Vagina (tissue), 2 donors: Measurements from ENCODE around the gene PRR5L. TPM values are rescaled to one million over a fixed set of nuclear protein-coding genes. Genes with fewer than 3 reads are reported as not detected.

Experiments used
- DNase-seq, 2 donors: peaks; one replicate each; pipeline ENCODE4 v3.0.0-alpha.2; 2017; ENCODE audit errors: extremely low spot score in 2 of 2
- H3K27ac ChIP-seq: fragments of 200-600 bp; sonication (generic); one replicate; pipeline ENCODE4 v1.5.1; 2019
- H3K27me3 ChIP-seq: fragments of 200-600 bp; sonication (generic); one replicate; pipeline ENCODE4 v1.5.1; 2019
- H3K36me3 ChIP-seq, 2 donors: fragments of 200-600 bp; sonication (generic); one replicate each; pipeline ENCODE4 v1.5.1; 2017 to 2019
- H3K4me1 ChIP-seq: fragments of 200-600 bp; sonication (generic); one replicate; pipeline ENCODE4 v1.5.1; 2019
- H3K4me3 ChIP-seq, 2 donors: fragments of 200-600 bp; sonication (generic); 1 replicate in 1 of 2; 2 replicates in 1 of 2; pipeline ENCODE4 v1.5.1; 2016 to 2019
- H3K9me3 ChIP-seq: fragments of 200-600 bp; sonication (generic); one replicate; pipeline ENCODE4 v1.5.1; 2019
- POLR2A ChIP-seq, 2 donors: fragments of 450-650 bp; IDR thresholded peaks; one replicate each; pipeline ENCODE4 v1.6.1; 2017; ENCODE audit warnings: antibody characterized with exemption in 2 of 2, mild to moderate bottlenecking in 2 of 2, moderate library complexity in 2 of 2
- POLR2AphosphoS5 ChIP-seq, 2 donors: sonication (generic); formaldehyde crosslinking; IDR thresholded peaks; one replicate each; pipeline ENCODE4 v1.9.0; 2017; ENCODE audit warnings: antibody characterized with exemption in 2 of 2, mild to moderate bottlenecking in 2 of 2, low read depth in 1 of 2; ENCODE audit not compliant: insufficient read depth in 1 of 2
- intact Hi-C: fragments of 100-400 bp; cut with DNase I; formaldehyde crosslinking; loops from one replicate; pipeline ENCODE4 v1.15.1; 2023
- total RNA-seq: library from RNA; depleted of rRNA; stranded (reverse); fragments of >200 nt; gene quantifications from one replicate; pipeline ENCODE4 v1.2.3, GENCODE V29; 2016
- TF ChIP-seq, protein P1 (sequence below), 3 experiments: fragments of 450-650 bp in 2 of 3; fragments of 200-600 bp in 1 of 3; sonication (generic) in 1 of 3; IDR thresholded peaks; one replicate each; pipeline ENCODE4 v1.5.1; 2017 to 2019; ENCODE audit warnings: antibody characterized with exemption in 3 of 3, mild to moderate bottlenecking in 2 of 3, moderate library complexity in 2 of 3

PRR5L gene
- total RNA-seq, 1 donor from 2014 or later = 27.5 TPM

DNA sequence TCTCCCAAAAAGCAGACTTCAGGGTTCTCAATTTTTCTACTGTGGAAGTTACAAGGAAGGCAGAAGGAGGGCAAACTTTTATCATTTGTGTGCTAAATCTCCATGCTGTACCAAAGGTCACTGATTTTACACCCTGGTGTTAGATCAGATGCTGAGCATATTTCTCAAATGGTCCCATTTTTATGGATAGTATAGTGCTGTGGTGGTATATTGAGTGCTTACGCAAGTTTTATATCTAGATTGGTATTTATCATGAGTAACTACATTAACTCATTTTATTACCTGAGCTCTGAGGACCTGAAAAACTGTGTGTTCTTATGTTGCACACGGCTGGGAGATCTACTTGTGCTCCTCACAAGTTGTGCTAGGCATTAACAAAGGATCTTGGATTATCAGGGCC, 75.1 kb downstream of the PRR5L start:
- no peaks in the 10 kb centered on the region for H3K4me1 ChIP-seq
- H3K27ac ChIP-seq = no peak overlapping the region
- H3K27me3 ChIP-seq = no peaks in the 10 kb centered on the region
- H3K4me3 ChIP-seq = no peak overlapping the region
- no peak for TF ChIP-seq POLR2AphosphoS5 (IDR thresholded peaks at IDR 0.05; ENCODE audit: insufficient read depth in 1 of 2, low read depth in 1 of 2)
- TF ChIP-seq POLR2A (IDR thresholded peaks at IDR 0.05) = no peak
- TF ChIP-seq, protein P1, sequence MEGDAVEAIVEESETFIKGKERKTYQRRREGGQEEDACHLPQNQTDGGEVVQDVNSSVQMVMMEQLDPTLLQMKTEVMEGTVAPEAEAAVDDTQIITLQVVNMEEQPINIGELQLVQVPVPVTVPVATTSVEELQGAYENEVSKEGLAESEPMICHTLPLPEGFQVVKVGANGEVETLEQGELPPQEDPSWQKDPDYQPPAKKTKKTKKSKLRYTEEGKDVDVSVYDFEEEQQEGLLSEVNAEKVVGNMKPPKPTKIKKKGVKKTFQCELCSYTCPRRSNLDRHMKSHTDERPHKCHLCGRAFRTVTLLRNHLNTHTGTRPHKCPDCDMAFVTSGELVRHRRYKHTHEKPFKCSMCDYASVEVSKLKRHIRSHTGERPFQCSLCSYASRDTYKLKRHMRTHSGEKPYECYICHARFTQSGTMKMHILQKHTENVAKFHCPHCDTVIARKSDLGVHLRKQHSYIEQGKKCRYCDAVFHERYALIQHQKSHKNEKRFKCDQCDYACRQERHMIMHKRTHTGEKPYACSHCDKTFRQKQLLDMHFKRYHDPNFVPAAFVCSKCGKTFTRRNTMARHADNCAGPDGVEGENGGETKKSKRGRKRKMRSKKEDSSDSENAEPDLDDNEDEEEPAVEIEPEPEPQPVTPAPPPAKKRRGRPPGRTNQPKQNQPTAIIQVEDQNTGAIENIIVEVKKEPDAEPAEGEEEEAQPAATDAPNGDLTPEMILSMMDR (IDR thresholded peaks at IDR 0.05) = no peak
- no peaks in the 10 kb centered on the region for H3K9me3 ChIP-seq
- intact Hi-C loops = no loop called here
- no peak for DNase-seq
- no peaks in the 10 kb centered on the region for H3K36me3 ChIP-seq

DNA sequence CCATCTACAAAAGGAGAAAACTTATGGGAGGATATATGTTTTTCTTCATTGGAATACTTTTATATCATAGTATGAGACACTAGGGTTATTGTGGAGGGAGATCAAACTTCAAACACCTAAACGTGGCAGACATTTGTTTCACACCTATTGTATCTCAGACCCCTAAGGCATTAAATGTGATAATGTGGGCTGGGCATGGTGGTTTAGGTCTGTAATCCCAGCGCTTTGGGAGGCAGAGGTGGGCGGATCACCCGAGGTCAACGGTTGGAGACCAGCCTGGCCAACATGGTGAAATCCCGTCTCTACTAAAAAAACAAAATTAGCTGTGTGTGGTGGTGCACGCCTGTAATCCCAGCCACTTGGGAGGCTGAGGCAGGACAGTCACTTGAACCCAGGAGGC, 75.5 kb downstream of the PRR5L start:
- Histone ChIP-seq H3K4me3 (no peak overlapping the region), H3K27ac (peak overlapping the region; percentile 42), H3K36me3 (no peaks in the 10 kb centered on the region), H3K4me1 (peaks cover 3% of the 10 kb centered on the region), H3K9me3 (no peaks in the 10 kb centered on the region), H3K27me3 (no peaks in the 10 kb centered on the region)
- intact Hi-C loops = no loop called here
- TF ChIP-seq, protein P1 (IDR thresholded peaks at IDR 0.05) = no peak
- TF ChIP-seq POLR2AphosphoS5 (IDR thresholded peaks at IDR 0.05; ENCODE audit: insufficient read depth in 1 of 2, low read depth in 1 of 2) = no peak
- DNase-seq = no peak

DNA sequence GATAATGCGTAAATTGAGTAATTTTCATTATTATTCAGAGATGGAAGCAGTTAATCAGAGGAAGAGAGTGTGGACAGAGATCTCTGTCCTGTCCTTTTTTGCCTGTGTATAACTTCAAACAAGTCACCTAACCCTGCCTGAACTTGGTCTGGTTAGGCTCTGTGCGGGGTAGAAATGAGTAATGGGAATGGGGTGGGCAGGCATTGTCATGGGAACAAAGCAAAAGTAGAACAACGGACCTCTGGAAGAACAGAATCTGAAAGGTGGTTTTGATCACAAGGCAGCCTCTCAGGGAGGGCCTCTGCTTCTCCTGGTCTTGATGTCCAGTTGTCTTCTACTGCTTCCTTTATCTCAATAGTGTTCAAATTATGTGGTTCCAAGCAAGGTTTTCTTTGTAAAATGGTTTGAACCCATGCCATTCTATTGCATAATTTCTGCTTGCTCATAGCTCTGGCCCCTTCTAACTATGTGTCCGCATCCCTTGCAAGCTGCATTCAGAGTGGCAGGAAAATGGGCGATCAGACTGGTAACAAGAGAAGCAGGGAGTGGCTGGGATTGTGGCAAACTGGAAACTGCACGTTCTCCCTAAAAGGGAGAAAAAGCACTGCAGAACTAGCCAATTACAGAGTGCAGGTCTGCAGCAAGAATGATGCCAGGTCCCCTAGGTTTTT, 76.1 kb downstream of the PRR5L start:
- intact Hi-C loops = loop anchor here (2.0 kb wide), 1 partner anchor 57 kb away; no protein-coding TSS in a partner anchor
- TF ChIP-seq POLR2AphosphoS5 (IDR thresholded peaks at IDR 0.05; ENCODE audit: insufficient read depth in 1 of 2, low read depth in 1 of 2) (no peak), POLR2A (IDR thresholded peaks at IDR 0.05) (no peak)
- TF ChIP-seq, protein P1 (IDR thresholded peaks at IDR 0.05) = no peak
- peaks cover 6% of the 10 kb centered on the region for H3K4me1 ChIP-seq
- no peaks in the 10 kb centered on the region for H3K36me3 ChIP-seq
- H3K27ac ChIP-seq = peak overlapping the region; percentile 42
- H3K27me3 ChIP-seq = no peaks in the 10 kb centered on the region
- H3K9me3 ChIP-seq = no peaks in the 10 kb centered on the region
- no peak overlapping the region for H3K4me3 ChIP-seq
- DNase-seq = no peak

DNA sequence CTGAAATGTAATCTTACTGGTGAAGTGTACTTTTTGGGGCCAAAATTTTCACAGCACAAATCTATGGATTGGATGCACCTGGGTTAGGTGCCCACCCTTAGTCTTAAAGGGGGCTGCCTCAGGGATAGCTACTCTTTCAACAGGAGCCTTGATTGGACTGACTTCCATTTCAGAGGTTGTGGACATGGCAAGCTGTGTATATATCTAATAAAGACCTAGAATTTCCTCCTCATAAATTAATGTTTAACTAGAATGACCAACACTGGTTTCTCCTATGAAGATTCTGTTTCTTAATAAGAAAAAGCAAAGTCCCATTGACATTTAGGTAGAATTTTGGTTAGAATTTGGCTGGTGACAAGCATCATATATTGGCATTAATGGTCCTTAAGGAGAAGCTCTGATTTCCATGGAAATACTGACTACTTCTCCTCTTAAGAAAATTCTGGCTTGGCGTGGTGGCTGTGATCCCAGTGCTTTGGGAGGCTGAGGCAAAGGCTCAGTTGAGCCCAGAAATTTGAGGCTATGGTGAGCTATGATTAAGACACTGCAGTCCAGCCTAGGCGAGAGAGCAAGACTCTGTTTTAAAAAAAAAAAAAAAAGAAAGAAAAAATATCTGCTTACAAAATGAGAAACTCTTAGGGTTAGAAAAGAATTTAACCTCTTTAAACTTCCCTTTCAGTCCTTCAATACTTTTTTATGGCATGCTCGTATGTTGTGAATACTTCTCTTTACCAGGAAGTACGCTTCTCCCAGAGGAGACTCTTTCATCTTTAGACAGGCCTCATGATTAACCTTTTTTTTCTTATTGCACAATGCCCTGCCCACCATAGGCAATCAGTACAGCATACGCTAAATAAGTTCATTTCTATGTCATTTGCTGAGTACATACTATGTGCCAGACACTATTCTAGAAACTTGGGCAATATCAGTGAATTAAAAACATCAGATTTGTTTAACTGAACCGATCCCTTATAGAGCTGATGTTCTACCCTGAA, 77.2 kb downstream of the PRR5L start:
- DNase-seq = no peak
- TF ChIP-seq, protein P1 (IDR thresholded peaks at IDR 0.05) = no peak
- no peak for TF ChIP-seq POLR2A (IDR thresholded peaks at IDR 0.05)
- no peak for TF ChIP-seq POLR2AphosphoS5 (IDR thresholded peaks at IDR 0.05; ENCODE audit: insufficient read depth in 1 of 2, low read depth in 1 of 2)
- intact Hi-C loops = loop anchor here (2.0 kb wide), 1 partner anchor 55 kb away; no protein-coding TSS in a partner anchor
- Histone ChIP-seq H3K27me3 (no peaks in the 10 kb centered on the region), H3K4me1 (peaks cover 17% of the 10 kb centered on the region), H3K36me3 (no peaks in the 10 kb centered on the region), H3K27ac (peak overlapping the region; percentile 42), H3K9me3 (no peaks in the 10 kb centered on the region), H3K4me3 (no peak overlapping the region)
